ENCODE measurements around the gene PSD.
A peak's percentile ranks its signal among the peaks of the same experiment; 100 is the strongest.

Gene PSD

DNA sequence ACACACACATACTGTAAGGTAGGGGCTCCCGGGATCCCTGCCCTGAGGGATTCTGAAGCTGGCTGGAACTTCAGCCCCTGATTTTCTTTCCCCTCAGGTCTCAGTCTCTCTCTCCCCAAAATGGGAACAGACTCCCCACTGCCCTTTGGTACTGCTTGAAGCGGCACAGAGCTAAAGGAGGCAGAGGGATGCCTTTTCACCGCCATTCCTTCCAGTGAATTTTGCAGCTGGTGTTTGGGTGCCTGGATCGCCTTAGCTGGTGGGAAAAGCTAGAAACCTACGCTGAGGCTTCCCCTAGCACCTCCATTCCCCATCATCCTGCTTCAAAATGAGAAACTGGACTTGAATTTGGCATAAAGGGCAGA, 16.5 kb upstream of the PSD start:
- no peak overlapping the region for H3K4me2 ChIP-seq (ENCODE audit: insufficient read depth, low read length, poor library complexity, severe bottlenecking)
- peaks cover 0 to 2% of the 10 kb centered on the region in 2 donors for H3K9me3 ChIP-seq (replicated peaks in 1 of 2; ENCODE audit: control insufficient read depth in 2 of 2, insufficient read depth in 1 of 2, low read depth in 1 of 2, low read length in 2 of 2)
- no peak for DNase-seq (ENCODE audit: low spot score)
- no CpG with 5 or more reads among the region's 5 CpGs for WGBS, 2 donors (ENCODE audit: extremely low coverage in 2 of 2, insufficient read length in 2 of 2, insufficient replicate concordance in 1 of 2)
- no peak overlapping the region for H3K27ac ChIP-seq (replicated peaks; ENCODE audit: low read length)
- H2BK5ac ChIP-seq (ENCODE audit: low read length) = no peak overlapping the region
- H2BK12ac ChIP-seq (ENCODE audit: low read length) = no peak overlapping the region
- H2BK15ac ChIP-seq (ENCODE audit: low read length) = no peak overlapping the region
- peaks cover 0 to 6% of the 10 kb centered on the region in 2 donors for H3K36me3 ChIP-seq (replicated peaks in 1 of 2; ENCODE audit: control insufficient read depth in 2 of 2, insufficient read depth in 2 of 2, low read length in 2 of 2)
- peak overlapping the region; percentile 87 for H2AFZ ChIP-seq (ENCODE audit: low read length)
- H3K4me1 ChIP-seq (ENCODE audit: control insufficient read depth in 2 of 2, insufficient read depth in 1 of 2, low read depth in 1 of 2, low read length in 2 of 2) = peaks cover 11 to 27% of the 10 kb centered on the region in 2 donors
- no peak overlapping the region for H3K18ac ChIP-seq (ENCODE audit: low read length)
- no peak overlapping the region for H4K91ac ChIP-seq (ENCODE audit: low read depth, low read length, poor library complexity)
- peaks cover 0 to 15% (median 0%) of the 10 kb centered on the region in 3 experiments for H3K27me3 ChIP-seq (ENCODE audit: control insufficient read depth in 3 of 3, insufficient read depth in 3 of 3, low read depth in 1 of 3, low read length in 3 of 3)
- no peak overlapping the region for H3K4me3 ChIP-seq (ENCODE audit: low read length in 2 of 2)
- H3K4ac ChIP-seq (ENCODE audit: low read length) = no peak overlapping the region
- H3K14ac ChIP-seq (ENCODE audit: low read length) = no peak overlapping the region
- H2BK120ac ChIP-seq (ENCODE audit: low read depth, low read length) = no peak overlapping the region
- no peak overlapping the region for H3K23ac ChIP-seq (ENCODE audit: low read depth, low read length, poor library complexity)
- no peak overlapping the region for H4K8ac ChIP-seq (ENCODE audit: low read depth, low read length)
- no peak overlapping the region for H2AK5ac ChIP-seq (ENCODE audit: low read depth, low read length)
- no peaks in the 10 kb centered on the region for H3K79me1 ChIP-seq (ENCODE audit: low read depth, low read length)
- no peak overlapping the region for H3K9ac ChIP-seq (ENCODE audit: low read depth, low read length, poor library complexity)

GRCh38 chr10:102434394-102435132, 16.0 kb upstream of the PSD start:
- peaks cover 11 to 27% of the 10 kb centered on the region in 2 donors for H3K4me1 ChIP-seq (ENCODE audit: control insufficient read depth in 2 of 2, insufficient read depth in 1 of 2, low read depth in 1 of 2, low read length in 2 of 2)
- H3K9me3 ChIP-seq (replicated peaks in 1 of 2; ENCODE audit: control insufficient read depth in 2 of 2, insufficient read depth in 1 of 2, low read depth in 1 of 2, low read length in 2 of 2) = peaks cover 0 to 2% of the 10 kb centered on the region in 2 donors
- H3K4ac ChIP-seq (ENCODE audit: low read length) = no peak overlapping the region
- no peaks in the 10 kb centered on the region for H3K79me1 ChIP-seq (ENCODE audit: low read depth, low read length)
- H2AK5ac ChIP-seq (ENCODE audit: low read depth, low read length) = no peak overlapping the region
- DNase-seq (ENCODE audit: low spot score) = no peak
- peaks cover 0 to 15% (median 0%) of the 10 kb centered on the region in 3 experiments for H3K27me3 ChIP-seq (ENCODE audit: control insufficient read depth in 3 of 3, insufficient read depth in 3 of 3, low read depth in 1 of 3, low read length in 3 of 3)
- H3K14ac ChIP-seq (ENCODE audit: low read length) = no peak overlapping the region
- no peak overlapping the region for H3K4me3 ChIP-seq (ENCODE audit: low read length in 2 of 2)
- peak overlapping the region; percentile 65 for H3K18ac ChIP-seq (ENCODE audit: low read length)
- peak overlapping the region; percentile 87 for H2AFZ ChIP-seq (ENCODE audit: low read length)
- H2BK12ac ChIP-seq (ENCODE audit: low read length) = no peak overlapping the region
- peak overlapping the region; percentile 10 for H2BK120ac ChIP-seq (ENCODE audit: low read depth, low read length)
- H3K36me3 ChIP-seq (replicated peaks in 1 of 2; ENCODE audit: control insufficient read depth in 2 of 2, insufficient read depth in 2 of 2, low read length in 2 of 2) = peaks cover 0 to 6% of the 10 kb centered on the region in 2 donors
- H3K9ac ChIP-seq (ENCODE audit: low read depth, low read length, poor library complexity) = no peak overlapping the region
- H3K23ac ChIP-seq (ENCODE audit: low read depth, low read length, poor library complexity) = no peak overlapping the region
- no peak overlapping the region for H3K4me2 ChIP-seq (ENCODE audit: insufficient read depth, low read length, poor library complexity, severe bottlenecking)
- no peak overlapping the region for H4K8ac ChIP-seq (ENCODE audit: low read depth, low read length)
- H3K27ac ChIP-seq (replicated peaks; ENCODE audit: low read length) = no peak overlapping the region
- WGBS, 2 donors (ENCODE audit: extremely low coverage in 2 of 2, insufficient read length in 2 of 2, insufficient replicate concordance in 1 of 2) = no CpG with 5 or more reads among the region's 9 CpGs
- no peak overlapping the region for H4K91ac ChIP-seq (ENCODE audit: low read depth, low read length, poor library complexity)
- H2BK15ac ChIP-seq (ENCODE audit: low read length) = peak overlapping the region; percentile 68
- H2BK5ac ChIP-seq (ENCODE audit: low read length) = no peak overlapping the region

GRCh38 chr10:102433619-102434046, 15.0 kb upstream of the PSD start:
- peak overlapping the region; percentile 30 for H2AK5ac ChIP-seq (ENCODE audit: low read depth, low read length)
- H2BK15ac ChIP-seq (ENCODE audit: low read length) = peak overlapping the region; percentile 40
- no peak overlapping the region for H3K4ac ChIP-seq (ENCODE audit: low read length)
- H2BK12ac ChIP-seq (ENCODE audit: low read length) = peak overlapping the region; percentile 82
- H4K8ac ChIP-seq (ENCODE audit: low read depth, low read length) = no peak overlapping the region
- peaks cover 11 to 27% of the 10 kb centered on the region in 2 donors for H3K4me1 ChIP-seq (ENCODE audit: control insufficient read depth in 2 of 2, insufficient read depth in 1 of 2, low read depth in 1 of 2, low read length in 2 of 2)
- no peak overlapping the region for H3K27ac ChIP-seq (replicated peaks; ENCODE audit: low read length)
- H3K18ac ChIP-seq (ENCODE audit: low read length) = no peak overlapping the region
- no peak overlapping the region for H3K9ac ChIP-seq (ENCODE audit: low read depth, low read length, poor library complexity)
- no peak for DNase-seq (ENCODE audit: low spot score)
- H2BK120ac ChIP-seq (ENCODE audit: low read depth, low read length) = no peak overlapping the region
- H2AFZ ChIP-seq (ENCODE audit: low read length) = no peak overlapping the region
- H2BK5ac ChIP-seq (ENCODE audit: low read length) = no peak overlapping the region
- no peak overlapping the region for H4K91ac ChIP-seq (ENCODE audit: low read depth, low read length, poor library complexity)
- H3K36me3 ChIP-seq (replicated peaks in 1 of 2; ENCODE audit: control insufficient read depth in 2 of 2, insufficient read depth in 2 of 2, low read length in 2 of 2) = peaks cover 0 to 6% of the 10 kb centered on the region in 2 donors
- H3K9me3 ChIP-seq (replicated peaks in 1 of 2; ENCODE audit: control insufficient read depth in 2 of 2, insufficient read depth in 1 of 2, low read depth in 1 of 2, low read length in 2 of 2) = peaks cover 0 to 2% of the 10 kb centered on the region in 2 donors
- H3K4me3 ChIP-seq (ENCODE audit: low read length in 2 of 2) = peak overlapping the region in 1 of 2 donors; percentile 4
- H3K27me3 ChIP-seq (ENCODE audit: control insufficient read depth in 3 of 3, insufficient read depth in 3 of 3, low read depth in 1 of 3, low read length in 3 of 3) = peaks cover 0 to 15% (median 0%) of the 10 kb centered on the region in 3 experiments
- no peak overlapping the region for H3K23ac ChIP-seq (ENCODE audit: low read depth, low read length, poor library complexity)
- WGBS, 2 donors (ENCODE audit: extremely low coverage in 2 of 2, insufficient read length in 2 of 2, insufficient replicate concordance in 1 of 2) = no CpG with 5 or more reads among the region's 5 CpGs
- H3K79me1 ChIP-seq (ENCODE audit: low read depth, low read length) = no peaks in the 10 kb centered on the region
- no peak overlapping the region for H3K14ac ChIP-seq (ENCODE audit: low read length)
- H3K4me2 ChIP-seq (ENCODE audit: insufficient read depth, low read length, poor library complexity, severe bottlenecking) = no peak overlapping the region

DNA sequence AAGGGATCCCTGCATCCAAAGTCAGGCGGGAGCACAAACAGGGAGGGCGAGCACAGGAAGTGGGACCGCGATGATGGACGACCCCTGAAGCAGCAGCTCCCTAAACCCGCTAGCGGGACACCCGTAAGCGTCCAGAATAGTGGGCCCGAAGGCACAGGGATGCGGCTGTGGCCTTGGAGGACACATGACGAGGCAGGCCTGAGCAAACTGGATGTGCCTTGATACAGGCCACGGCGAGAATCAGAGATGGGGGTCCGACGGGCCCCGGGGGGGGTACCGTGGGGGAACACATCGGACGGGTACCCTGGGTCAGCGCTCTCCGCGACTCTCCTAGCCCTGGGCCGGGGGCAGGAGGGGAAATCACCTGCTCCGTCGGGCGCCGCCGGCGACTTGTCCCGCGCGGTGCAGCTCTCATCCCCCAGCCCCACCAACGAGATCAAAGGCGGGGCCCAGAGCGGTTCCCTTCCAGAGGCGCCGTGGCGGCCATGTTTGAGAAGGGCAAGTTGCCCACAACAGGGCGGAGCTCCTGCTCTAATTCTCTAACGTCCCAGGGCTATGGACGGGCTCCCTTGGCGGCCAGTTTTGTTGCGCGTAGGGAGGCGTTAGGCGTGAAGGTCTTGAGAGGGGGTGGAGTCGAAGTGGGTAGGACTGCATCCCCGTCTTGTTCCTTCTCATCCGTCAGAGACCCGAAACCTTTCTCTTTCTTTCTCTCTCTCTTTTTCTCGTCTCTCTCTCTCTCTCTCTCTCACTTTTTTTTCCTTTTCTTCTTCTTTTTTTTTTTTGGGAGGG, 13.8 kb upstream of the PSD start, which contains the start of gene CUEDC2:
Gene CUEDC2, minus strand, starts transcription at position 413 of the 789 bp plus-strand sequence. CDS start 7,386 bp downstream, outside the sequence.
- peaks cover 0 to 2% of the 10 kb centered on the region in 2 donors for H3K9me3 ChIP-seq (replicated peaks in 1 of 2; ENCODE audit: control insufficient read depth in 2 of 2, insufficient read depth in 1 of 2, low read depth in 1 of 2, low read length in 2 of 2)
- H2AFZ ChIP-seq (ENCODE audit: low read length) = peak within 1 kb of the TSS; percentile 80
- no peaks in the 10 kb centered on the region for H3K79me1 ChIP-seq (ENCODE audit: low read depth, low read length)

More for the DNA sequence above, 13.8 kb upstream of the PSD start, which contains the start of gene CUEDC2:
- no peak within 1 kb of the TSS for H2BK120ac ChIP-seq (ENCODE audit: low read depth, low read length)
- peak within 1 kb of the TSS; percentile 94 for H3K9ac ChIP-seq (ENCODE audit: low read depth, low read length, poor library complexity)
- peak within 1 kb of the TSS; percentile 96 for H3K18ac ChIP-seq (ENCODE audit: low read length)
- peaks cover 11 to 27% of the 10 kb centered on the region in 2 donors for H3K4me1 ChIP-seq (ENCODE audit: control insufficient read depth in 2 of 2, insufficient read depth in 1 of 2, low read depth in 1 of 2, low read length in 2 of 2)
- no peak within 1 kb of the TSS for H4K8ac ChIP-seq (ENCODE audit: low read depth, low read length)
- H3K27me3 ChIP-seq (ENCODE audit: control insufficient read depth in 3 of 3, insufficient read depth in 3 of 3, low read depth in 1 of 3, low read length in 3 of 3) = peaks cover 0 to 15% (median 0%) of the 10 kb centered on the region in 3 experiments
- H2BK12ac ChIP-seq (ENCODE audit: low read length) = peak within 1 kb of the TSS; percentile 82
- no peak within 1 kb of the TSS for H3K4ac ChIP-seq (ENCODE audit: low read length)
- peak within 1 kb of the TSS; percentile 74 for H3K4me2 ChIP-seq (ENCODE audit: insufficient read depth, low read length, poor library complexity, severe bottlenecking)
- H2AK5ac ChIP-seq (ENCODE audit: low read depth, low read length) = peak within 1 kb of the TSS; percentile 30
- peak within 1 kb of the TSS; percentile 85 to 96 for H3K4me3 ChIP-seq (ENCODE audit: low read length in 2 of 2)
- peak within 1 kb of the TSS; percentile 40 for H2BK15ac ChIP-seq (ENCODE audit: low read length)
- peak within 1 kb of the TSS; percentile 88 for H2BK5ac ChIP-seq (ENCODE audit: low read length)
- peak within 1 kb of the TSS; percentile 11 for H3K14ac ChIP-seq (ENCODE audit: low read length)
- peak; percentile 96 for DNase-seq (ENCODE audit: low spot score)
- no CpG with 5 or more reads among the region's 52 CpGs for WGBS, 2 donors (ENCODE audit: extremely low coverage in 2 of 2, insufficient read length in 2 of 2, insufficient replicate concordance in 1 of 2)
- H3K27ac ChIP-seq (replicated peaks; ENCODE audit: low read length) = peak within 1 kb of the TSS; percentile 16
- no peak within 1 kb of the TSS for H4K91ac ChIP-seq (ENCODE audit: low read depth, low read length, poor library complexity)
- H3K36me3 ChIP-seq (replicated peaks in 1 of 2; ENCODE audit: control insufficient read depth in 2 of 2, insufficient read depth in 2 of 2, low read length in 2 of 2) = peaks cover 0 to 6% of the 10 kb centered on the region in 2 donors
- peak within 1 kb of the TSS; percentile 46 for H3K23ac ChIP-seq (ENCODE audit: low read depth, low read length, poor library complexity)
